Hindlimb muscle (tissue), 1 donor: ENCODE data around the gene SULT1B1. TPM values are rescaled to one million over a fixed set of nuclear protein-coding genes. Genes with fewer than 3 reads are reported as not detected.

Experiments
- DNase-seq: peaks from one replicate; pipeline ENCODE4 v3.0.0-alpha.2; 2013
- polyA plus RNA-seq: library from polyadenylated mRNA; unstranded; fragments of 120-200 nt; gene quantifications from one replicate; pipeline ENCODE4 v1.2.1, GENCODE V29; 2013; ENCODE audit not compliant: insufficient read length

Gene SULT1B1
- polyA plus RNA-seq, 1 donor, result 0.46 TPM

DNA sequence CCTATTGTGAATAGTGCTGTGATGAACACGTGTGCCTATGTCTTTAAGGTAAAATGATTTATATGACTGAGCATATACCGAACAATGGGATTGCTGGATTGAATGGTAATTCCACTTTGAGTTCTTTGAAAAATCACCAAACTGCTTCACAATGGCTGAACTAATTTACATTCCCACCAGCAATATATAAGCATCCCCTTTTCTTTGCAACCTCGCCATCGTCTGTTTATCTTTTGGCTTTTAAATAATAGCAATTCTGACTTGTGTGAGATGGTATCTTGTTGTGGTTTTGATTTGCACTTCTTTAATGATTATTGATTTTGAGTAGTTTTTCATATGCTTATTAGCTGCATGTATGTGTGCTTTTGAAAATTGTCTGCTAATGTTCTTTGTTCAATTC lies 75.6 kb downstream of the SULT1B1 start:
- no peak for DNase-seq

Other genes starting within 250 kb of the SULT1B1 start
- not detected for gene UGT2A2, start 121.0 kb downstream of the SULT1B1 start, polyA plus RNA-seq
- not detected for gene UGT2A1, start 107.4 kb downstream of the SULT1B1 start, polyA plus RNA-seq
- gene SULT1E1, start 99.5 kb upstream of the SULT1B1 start, polyA plus RNA-seq, result 20.9 TPM
- not detected for gene CSN1S1, start 170.4 kb upstream of the SULT1B1 start, polyA plus RNA-seq
- gene CSN2, start 205.1 kb upstream of the SULT1B1 start, polyA plus RNA-seq, result not detected
- not detected for gene STATH, start 235.3 kb upstream of the SULT1B1 start, polyA plus RNA-seq